K562 (cell line): Measurements from ENCODE around the gene GARRE1.

Experiments
- FOXK2 ChIP-seq, 2 experiments: fragments of 450-650 bp; IDR thresholded peaks in 1 of 2; conservative IDR thresholded peaks in 1 of 2; 2 replicates each; pipeline ENCODE4 v1.6.1; 2016; ENCODE audit warnings: low read depth in 2 of 2, mild to moderate bottlenecking in 1 of 2
- TFE3 ChIP-seq: fragments of 450-650 bp; formaldehyde crosslinking; IDR thresholded peaks from 2 replicates; pipeline ENCODE4 v1.4.0; 2020; ENCODE audit warnings: mild to moderate bottlenecking, mixed read lengths
- ZNF639 ChIP-seq, 2 experiments: fragments of 200-800 bp in 1 of 2; sonication (Bioruptor generic) in 1 of 2; sonication (generic) in 1 of 2; formaldehyde crosslinking in 1 of 2; IDR thresholded peaks in 1 of 2; conservative IDR thresholded peaks in 1 of 2; 2 replicates each; pipeline versions ENCODE4 v1.5.0 to v1.6.1; 2016 to 2020; ENCODE audit warnings: missing compliant biosample characterization in 1 of 2, missing genetic modification characterization in 1 of 2, missing genetic modification reagents in 1 of 2

GRCh38 chr19:34278783-34279182, 24.4 kb downstream of the GARRE1 start:
- no peak for TF ChIP-seq ZNF639 (CRISPR knock-in tag; conservative IDR thresholded peaks at IDR 0.05 in 1 of 2, IDR thresholded peaks at IDR 0.05 in 1 of 2)
- TF ChIP-seq TFE3, result no peak
- no peak for TF ChIP-seq FOXK2 (conservative IDR thresholded peaks at IDR 0.05 in 1 of 2, IDR thresholded peaks at IDR 0.05 in 1 of 2; ENCODE audit: low read depth in 2 of 2)
